Mucosa of descending colon (tissue), 3 donors: ENCODE data around the gene LPA. TPM values are rescaled to one million over a fixed set of nuclear protein-coding genes. Genes with fewer than 3 reads are reported as not detected.

Source experiments
- ATAC-seq: fragments of 200-7000 bp; cut with Tn5 transposase; one replicate; pipeline ENCODE4 v1.9.1; 2020; ENCODE audit warnings: mild to moderate bottlenecking, moderate library complexity
- DNase-seq, 3 donors: peaks; one replicate each; pipeline ENCODE4 v3.0.0-alpha.2; 2020
- H3K36me3 ChIP-seq: fragments of 200-600 bp; one replicate; pipeline ENCODE4 v1.8.0; 2021; ENCODE audit warnings: low read depth, mild to moderate bottlenecking
- H3K4me1 ChIP-seq: fragments of 200-600 bp; one replicate; pipeline ENCODE4 v1.8.0; 2021; ENCODE audit warnings: low read depth, mild to moderate bottlenecking
- H3K4me3 ChIP-seq: fragments of 200-600 bp; one replicate; pipeline ENCODE4 v1.8.0; 2021; ENCODE audit warnings: mild to moderate bottlenecking
- H3K9me3 ChIP-seq: fragments of 200-600 bp; one replicate; pipeline ENCODE4 v1.8.0; 2021; ENCODE audit warnings: mild to moderate bottlenecking
- intact Hi-C, 2 donors: fragments of 100-400 bp; cut with DNase I in 1 of 2; cut with micrococcal nuclease in 1 of 2; formaldehyde crosslinking; loops; one replicate each; pipeline versions ENCODE4 v1.11.0 to v1.11.1; 2022; cut with DNase I, micrococcal nuclease
- total RNA-seq, 3 donors: library from RNA; stranded (reverse); fragmentation: NEBNext Ultra II Directional in 2 of 3; extraction: Animal tissue kit (Norgen Biotek cat#: 25700) in 2 of 3; gene quantifications; one replicate each; pipeline versions ENCODE4 v1.2.1 to v1.2.4, GENCODE V29; 2021 to 2023
- TF ChIP-seq, protein P1 (sequence below): fragments of 200-600 bp; IDR thresholded peaks from one replicate; pipeline ENCODE4 v1.8.0; 2022; ENCODE audit warnings: antibody characterized with exemption, mild to moderate bottlenecking
- donor health status: DM: no; HTN: no; CAD: no; lungs with moderate emphysema.
- donor health status: DM: no; HTN: no; CAD: no.
- donor health status: DM: no; HTN: yes; CAD: no.

Gene LPA
- total RNA-seq, 3 donors from 2014 or later, result 0.03 to 0.22 TPM; not detected in 1

DNA sequence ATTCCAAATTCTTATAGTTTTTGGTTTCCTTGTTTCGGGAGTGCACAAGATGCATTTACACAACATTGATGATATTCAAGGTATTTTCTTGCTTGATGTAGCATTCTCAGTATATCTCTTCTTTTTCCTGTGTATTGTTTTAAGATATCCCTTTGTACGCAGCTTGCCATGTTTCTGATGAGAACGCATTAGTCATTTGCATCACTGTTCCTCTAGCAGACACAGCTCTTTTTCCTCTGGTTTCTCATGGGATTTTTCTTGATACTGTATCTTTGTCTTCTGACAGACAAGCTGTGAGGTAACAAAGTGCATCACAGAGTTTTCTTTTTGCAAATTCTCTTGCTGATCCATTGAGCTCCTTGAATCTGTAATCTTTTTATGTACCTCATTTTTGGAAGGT is 169.5 kb downstream of the LPA start:
- ATAC-seq (no peak), DNase-seq (no peak)
- TF ChIP-seq, protein P1, sequence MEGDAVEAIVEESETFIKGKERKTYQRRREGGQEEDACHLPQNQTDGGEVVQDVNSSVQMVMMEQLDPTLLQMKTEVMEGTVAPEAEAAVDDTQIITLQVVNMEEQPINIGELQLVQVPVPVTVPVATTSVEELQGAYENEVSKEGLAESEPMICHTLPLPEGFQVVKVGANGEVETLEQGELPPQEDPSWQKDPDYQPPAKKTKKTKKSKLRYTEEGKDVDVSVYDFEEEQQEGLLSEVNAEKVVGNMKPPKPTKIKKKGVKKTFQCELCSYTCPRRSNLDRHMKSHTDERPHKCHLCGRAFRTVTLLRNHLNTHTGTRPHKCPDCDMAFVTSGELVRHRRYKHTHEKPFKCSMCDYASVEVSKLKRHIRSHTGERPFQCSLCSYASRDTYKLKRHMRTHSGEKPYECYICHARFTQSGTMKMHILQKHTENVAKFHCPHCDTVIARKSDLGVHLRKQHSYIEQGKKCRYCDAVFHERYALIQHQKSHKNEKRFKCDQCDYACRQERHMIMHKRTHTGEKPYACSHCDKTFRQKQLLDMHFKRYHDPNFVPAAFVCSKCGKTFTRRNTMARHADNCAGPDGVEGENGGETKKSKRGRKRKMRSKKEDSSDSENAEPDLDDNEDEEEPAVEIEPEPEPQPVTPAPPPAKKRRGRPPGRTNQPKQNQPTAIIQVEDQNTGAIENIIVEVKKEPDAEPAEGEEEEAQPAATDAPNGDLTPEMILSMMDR, result no peak
- Histone ChIP-seq H3K4me3 (no peak overlapping the region), H3K9me3 (no peaks in the 10 kb centered on the region), H3K4me1 (no peaks in the 10 kb centered on the region), H3K36me3 (no peaks in the 10 kb centered on the region)
- intact Hi-C loops, result no loop called here

DNA sequence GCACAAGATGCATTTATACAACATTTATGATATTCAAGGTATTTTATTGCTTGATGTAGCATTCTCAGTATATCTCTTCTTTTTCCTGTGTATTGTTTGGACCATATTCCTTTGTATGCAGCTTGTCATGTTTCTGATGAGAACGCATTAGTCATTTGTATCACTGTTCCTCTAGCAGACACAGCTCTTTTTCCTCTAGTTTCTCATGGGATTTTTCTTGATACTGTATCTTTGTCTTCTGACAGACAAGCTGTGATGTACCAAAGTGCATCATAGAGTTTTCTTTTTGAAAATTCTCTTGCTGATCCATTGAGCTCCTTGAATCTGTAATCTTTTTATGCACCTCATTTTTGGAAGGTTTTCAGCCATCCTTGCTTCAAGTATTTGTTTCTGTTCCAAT is 175.0 kb downstream of the LPA start:
- no peak for ATAC-seq
- DNase-seq, result no peak
- TF ChIP-seq, protein P1, result no peak
- Histone ChIP-seq H3K36me3 (no peaks in the 10 kb centered on the region), H3K4me3 (no peak overlapping the region), H3K4me1 (no peaks in the 10 kb centered on the region), H3K9me3 (no peaks in the 10 kb centered on the region)
- intact Hi-C loops, result no loop called here

DNA sequence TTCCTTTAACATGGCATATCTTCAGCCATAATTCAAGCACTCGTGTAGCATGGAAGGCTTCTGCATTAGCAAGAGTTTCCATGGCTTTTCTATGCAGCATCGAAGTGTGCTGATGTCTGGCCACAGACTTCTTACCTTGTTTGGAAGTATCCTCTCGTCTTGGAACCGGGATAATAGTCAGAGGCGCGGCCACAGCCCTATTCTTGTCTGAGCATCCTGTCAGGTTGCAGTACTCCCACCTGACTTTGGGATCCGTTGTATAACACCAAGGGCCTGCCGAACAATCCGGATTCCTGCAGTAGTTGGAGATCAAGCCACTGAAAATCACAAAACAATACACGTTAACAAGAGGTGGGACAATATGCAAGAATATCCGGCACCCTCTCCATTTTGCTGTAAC is 177.0 kb downstream of the LPA start:
- TF ChIP-seq, protein P1, result no peak
- intact Hi-C loops, result no loop called here
- ATAC-seq (no peak), DNase-seq (no peak)
- no peaks in the 10 kb centered on the region for H3K36me3 ChIP-seq
- no peaks in the 10 kb centered on the region for H3K4me1 ChIP-seq
- no peak overlapping the region for H3K4me3 ChIP-seq
- H3K9me3 ChIP-seq, result no peaks in the 10 kb centered on the region

Other genes with a start within 250 kb of the LPA start
- gene PLG, start 38.0 kb upstream of the LPA start, total RNA-seq, result under 1 TPM in 1 of 3 donors, not detected in 2; 0.69 TPM